ENCODE data around the gene GMCL2.

GMCL2 gene

DNA sequence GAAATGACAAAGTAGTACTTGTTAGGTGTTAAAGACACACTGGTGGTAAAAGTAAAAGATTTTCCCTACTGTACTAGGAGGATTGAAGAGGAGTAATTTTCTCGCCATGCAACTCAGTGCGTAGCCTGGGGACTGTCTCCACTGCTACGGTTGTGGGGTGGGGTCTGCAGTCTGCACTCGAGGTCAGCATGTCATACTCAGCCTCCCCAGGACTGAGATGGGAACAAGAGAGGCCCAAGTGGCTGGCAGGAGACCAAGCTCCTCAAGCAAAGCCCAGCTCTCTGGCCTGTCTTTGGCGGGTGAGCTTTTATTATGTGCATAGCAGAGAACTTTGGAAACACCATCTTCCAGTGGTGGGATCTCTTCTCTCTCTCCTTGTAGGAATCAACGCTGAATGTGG, 43.9 kb downstream of the GMCL2 start:
- no peak for DNase-seq (ENCODE audit: low read depth, low spot score)

DNA sequence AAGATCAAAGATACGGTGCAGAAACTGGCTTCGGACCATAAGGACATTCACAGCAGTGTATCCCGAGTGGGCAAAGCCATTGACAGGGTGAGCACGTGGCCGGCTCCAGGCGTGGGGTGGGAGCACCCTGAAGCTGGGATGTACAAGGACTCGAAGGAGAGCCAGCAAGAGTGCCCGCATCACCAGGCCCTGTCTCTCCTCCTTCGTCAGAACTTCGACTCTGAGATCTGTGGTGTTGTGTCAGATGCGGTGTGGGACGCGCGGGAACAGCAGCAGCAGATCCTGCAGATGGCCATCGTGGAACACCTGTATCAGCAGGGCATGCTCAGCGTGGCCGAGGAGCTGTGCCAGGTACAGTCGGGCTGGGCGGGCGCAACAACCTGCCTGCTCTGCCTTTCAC, 44.5 kb downstream of the GMCL2 start:
- DNase-seq (ENCODE audit: low read depth, low spot score) = no peak

DNA sequence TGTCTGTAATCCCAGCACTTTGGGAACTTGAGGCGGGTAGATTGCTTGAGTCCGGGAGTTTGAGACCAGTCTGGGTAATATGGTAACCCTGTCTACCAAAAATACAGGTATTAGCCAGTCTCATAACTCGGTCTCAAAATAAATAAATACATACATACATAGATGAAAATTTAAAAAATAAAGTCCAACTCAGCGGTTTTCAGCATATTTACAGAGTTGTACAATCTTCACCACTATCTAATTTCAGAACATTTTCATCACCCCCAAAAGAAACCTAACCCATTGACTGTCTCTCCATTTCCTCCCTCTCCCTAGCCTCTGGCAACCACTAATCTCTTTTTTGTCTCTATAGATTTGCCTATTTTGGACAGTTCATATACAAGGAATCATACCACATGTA, 45.6 kb downstream of the GMCL2 start:
- no peak for DNase-seq (ENCODE audit: low read depth, low spot score)

DNA sequence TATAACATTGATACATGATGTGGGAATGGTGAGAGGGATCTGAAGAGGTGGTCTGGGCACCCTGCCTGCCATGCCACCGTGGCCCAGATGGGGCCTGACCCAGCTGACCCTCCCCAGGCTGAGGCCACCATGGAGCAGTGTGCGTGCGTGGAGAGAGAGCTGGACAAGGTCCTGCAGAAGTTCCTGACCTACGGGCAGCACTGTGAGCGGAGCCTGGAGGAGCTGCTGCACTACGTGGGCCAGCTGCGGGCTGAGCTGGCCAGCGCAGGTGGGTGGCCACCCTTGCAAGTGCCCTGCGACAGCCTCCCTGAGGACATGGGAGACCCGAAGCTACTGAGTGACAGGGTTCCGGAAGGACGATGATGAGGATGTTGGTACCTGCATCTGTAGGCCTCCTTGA, 49.2 kb downstream of the GMCL2 start:
- DNase-seq (ENCODE audit: low read depth, low spot score) = no peak

DNA sequence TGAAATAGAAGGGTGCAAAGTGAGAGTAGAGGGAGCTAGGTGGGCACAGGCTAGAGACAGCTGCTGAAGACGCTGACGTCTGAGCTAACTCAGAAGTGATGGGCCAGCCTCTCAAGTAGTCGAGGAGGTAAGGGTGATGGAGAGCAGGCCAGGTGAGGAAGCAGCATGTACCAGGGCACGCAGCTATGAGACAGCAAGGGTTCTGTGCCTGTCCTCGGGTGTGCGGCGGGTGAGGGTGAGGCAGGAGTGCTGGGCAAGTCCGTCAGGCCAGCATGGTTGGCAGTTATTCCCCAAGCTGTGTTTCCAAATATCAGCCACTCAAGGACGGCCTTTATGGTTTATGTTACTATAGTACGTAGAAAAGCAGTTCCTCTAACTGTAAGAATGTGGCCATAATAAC, 50.2 kb downstream of the GMCL2 start:
- DNase-seq (ENCODE audit: low read depth, low spot score) = no peak
